ENCODE data around the gene OLFM2. TPM values are rescaled to one million over a fixed set of nuclear protein-coding genes. Genes with fewer than 3 reads are reported as not detected.

The OLFM2 gene
- total and polyA plus RNA-seq, 9 of the 15 experiments (the other 6 are each of a cell fraction or from before 2014, with no cell fraction given) = 0.10 to 0.33 (median 0.23) TPM; not detected in 4

- no peak for TF ChIP-seq ZNF232 (CRISPR knock-in tag; IDR thresholded peaks at IDR 0.05)
- TF ChIP-seq SMAD2 (IDR thresholded peaks at IDR 0.05; ENCODE audit: low read depth, low read length) = no peak
- TF ChIP-seq RBBP5 (IDR thresholded peaks at IDR 0.05; ENCODE audit: borderline replicate concordance, insufficient read depth, low read length, poor library complexity, severe bottlenecking) = no peak
- TF ChIP-seq PYGO2 (tag; IDR thresholded peaks at IDR 0.05) = no peak
- TF ChIP-seq ZNF507 (tag; conservative IDR thresholded peaks at IDR 0.05) = no peak
- TF ChIP-seq STAT5A (IDR thresholded peaks at IDR 0.05; ENCODE audit: borderline replicate concordance, low read length) = 0 out of 2 replicates have a peak, but pooled peaks have one; percentile 9
- TF ChIP-seq MAZ (CRISPR knock-in tag; conservative IDR thresholded peaks at IDR 0.05 in 1 of 2, IDR thresholded peaks at IDR 0.05 in 1 of 2) = peak; percentile 67 to 73; a peak in 3 of 4 replicates
- no peak for TF ChIP-seq ZNF431 (CRISPR knock-in tag; IDR thresholded peaks at IDR 0.05)
- no peak for TF ChIP-seq TCF7L2 (IDR thresholded peaks at IDR 0.05; ENCODE audit: low read depth, low read length)
- TF ChIP-seq, protein P1, sequence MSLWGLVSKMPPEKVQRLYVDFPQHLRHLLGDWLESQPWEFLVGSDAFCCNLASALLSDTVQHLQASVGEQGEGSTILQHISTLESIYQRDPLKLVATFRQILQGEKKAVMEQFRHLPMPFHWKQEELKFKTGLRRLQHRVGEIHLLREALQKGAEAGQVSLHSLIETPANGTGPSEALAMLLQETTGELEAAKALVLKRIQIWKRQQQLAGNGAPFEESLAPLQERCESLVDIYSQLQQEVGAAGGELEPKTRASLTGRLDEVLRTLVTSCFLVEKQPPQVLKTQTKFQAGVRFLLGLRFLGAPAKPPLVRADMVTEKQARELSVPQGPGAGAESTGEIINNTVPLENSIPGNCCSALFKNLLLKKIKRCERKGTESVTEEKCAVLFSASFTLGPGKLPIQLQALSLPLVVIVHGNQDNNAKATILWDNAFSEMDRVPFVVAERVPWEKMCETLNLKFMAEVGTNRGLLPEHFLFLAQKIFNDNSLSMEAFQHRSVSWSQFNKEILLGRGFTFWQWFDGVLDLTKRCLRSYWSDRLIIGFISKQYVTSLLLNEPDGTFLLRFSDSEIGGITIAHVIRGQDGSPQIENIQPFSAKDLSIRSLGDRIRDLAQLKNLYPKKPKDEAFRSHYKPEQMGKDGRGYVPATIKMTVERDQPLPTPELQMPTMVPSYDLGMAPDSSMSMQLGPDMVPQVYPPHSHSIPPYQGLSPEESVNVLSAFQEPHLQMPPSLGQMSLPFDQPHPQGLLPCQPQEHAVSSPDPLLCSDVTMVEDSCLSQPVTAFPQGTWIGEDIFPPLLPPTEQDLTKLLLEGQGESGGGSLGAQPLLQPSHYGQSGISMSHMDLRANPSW (CRISPR knock-in tag; IDR thresholded peaks at IDR 0.05) = no peak
- TF ChIP-seq, protein P2, sequence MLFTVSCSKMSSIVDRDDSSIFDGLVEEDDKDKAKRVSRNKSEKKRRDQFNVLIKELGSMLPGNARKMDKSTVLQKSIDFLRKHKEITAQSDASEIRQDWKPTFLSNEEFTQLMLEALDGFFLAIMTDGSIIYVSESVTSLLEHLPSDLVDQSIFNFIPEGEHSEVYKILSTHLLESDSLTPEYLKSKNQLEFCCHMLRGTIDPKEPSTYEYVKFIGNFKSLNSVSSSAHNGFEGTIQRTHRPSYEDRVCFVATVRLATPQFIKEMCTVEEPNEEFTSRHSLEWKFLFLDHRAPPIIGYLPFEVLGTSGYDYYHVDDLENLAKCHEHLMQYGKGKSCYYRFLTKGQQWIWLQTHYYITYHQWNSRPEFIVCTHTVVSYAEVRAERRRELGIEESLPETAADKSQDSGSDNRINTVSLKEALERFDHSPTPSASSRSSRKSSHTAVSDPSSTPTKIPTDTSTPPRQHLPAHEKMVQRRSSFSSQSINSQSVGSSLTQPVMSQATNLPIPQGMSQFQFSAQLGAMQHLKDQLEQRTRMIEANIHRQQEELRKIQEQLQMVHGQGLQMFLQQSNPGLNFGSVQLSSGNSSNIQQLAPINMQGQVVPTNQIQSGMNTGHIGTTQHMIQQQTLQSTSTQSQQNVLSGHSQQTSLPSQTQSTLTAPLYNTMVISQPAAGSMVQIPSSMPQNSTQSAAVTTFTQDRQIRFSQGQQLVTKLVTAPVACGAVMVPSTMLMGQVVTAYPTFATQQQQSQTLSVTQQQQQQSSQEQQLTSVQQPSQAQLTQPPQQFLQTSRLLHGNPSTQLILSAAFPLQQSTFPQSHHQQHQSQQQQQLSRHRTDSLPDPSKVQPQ (CRISPR knock-in tag; IDR thresholded peaks at IDR 0.05; ENCODE audit: borderline replicate concordance) = no peak
- no peak for TF ChIP-seq ETV1 (tag; conservative IDR thresholded peaks at IDR 0.05; ENCODE audit: low read depth)
- TF ChIP-seq FOXP1 (CRISPR knock-in tag; IDR thresholded peaks at IDR 0.05) = no peak; the same call in 1 of the 2 replicates
- no peak for TF ChIP-seq MITF (IDR thresholded peaks at IDR 0.05)
- TF ChIP-seq, protein P3, sequence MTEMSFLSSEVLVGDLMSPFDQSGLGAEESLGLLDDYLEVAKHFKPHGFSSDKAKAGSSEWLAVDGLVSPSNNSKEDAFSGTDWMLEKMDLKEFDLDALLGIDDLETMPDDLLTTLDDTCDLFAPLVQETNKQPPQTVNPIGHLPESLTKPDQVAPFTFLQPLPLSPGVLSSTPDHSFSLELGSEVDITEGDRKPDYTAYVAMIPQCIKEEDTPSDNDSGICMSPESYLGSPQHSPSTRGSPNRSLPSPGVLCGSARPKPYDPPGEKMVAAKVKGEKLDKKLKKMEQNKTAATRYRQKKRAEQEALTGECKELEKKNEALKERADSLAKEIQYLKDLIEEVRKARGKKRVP (CRISPR knock-in tag; IDR thresholded peaks at IDR 0.05) = no peak
- no peak for TF ChIP-seq SPI1 (IDR thresholded peaks at IDR 0.05; ENCODE audit: borderline replicate concordance, low read depth, low read length)
- peak; percentile 74 for TF ChIP-seq MYC (IDR thresholded peaks at IDR 0.05; ENCODE audit: low read depth, low read length)
- no peak for TF ChIP-seq MYC (CRISPR knock-in tag; IDR thresholded peaks at IDR 0.05; ENCODE audit: borderline replicate concordance, low read depth)
- no peak for TF ChIP-seq WHSC1 (IDR thresholded peaks at IDR 0.05; ENCODE audit: low read length)
- peak; percentile 86 for TF ChIP-seq DPF2 (IDR thresholded peaks at IDR 0.05)
Measured at GRCh38 chr19:9914315-9915207, 21.8 kb downstream of the OLFM2 start (continued).
